Suppressor macrophage (primary cell): Measurements from ENCODE around the gene TANC1.
"Not testable (repeated sequence)": the region's sequence is repeated elsewhere in the genome, so short reads cannot be mapped to it uniquely, and the experiment has no call there.

Experiments used
- DNase-seq, 4 experiments: peaks; one replicate each; pipeline ENCODE4 v3.0.0-alpha.2; 2020 to 2022

Gene TANC1

DNA sequence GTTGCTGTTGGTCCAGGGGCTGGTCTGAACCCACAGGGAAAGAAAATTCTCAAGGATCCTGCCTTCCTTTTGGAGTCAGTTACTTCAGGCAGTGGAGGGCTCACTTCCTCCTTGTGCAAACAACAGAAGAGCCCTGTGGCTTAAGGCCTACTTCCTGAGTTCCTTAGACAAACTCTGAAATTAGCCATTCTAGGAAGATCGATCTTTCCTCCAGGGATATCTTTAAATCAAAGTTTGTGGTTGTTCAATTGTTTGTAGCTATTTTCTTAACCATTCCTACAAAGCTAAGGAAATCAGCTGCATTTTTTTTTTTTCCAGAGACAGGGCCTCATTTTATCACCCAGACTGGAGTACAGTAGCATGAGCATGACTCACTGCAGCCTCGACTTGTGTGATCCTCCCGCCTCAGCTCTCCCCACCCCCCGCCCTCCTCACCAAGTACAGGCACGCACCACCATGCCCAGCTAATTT is 156.0 kb downstream of the TANC1 start:
- DNase-seq: peak; percentile 64 to 83 (median 74)

DNA sequence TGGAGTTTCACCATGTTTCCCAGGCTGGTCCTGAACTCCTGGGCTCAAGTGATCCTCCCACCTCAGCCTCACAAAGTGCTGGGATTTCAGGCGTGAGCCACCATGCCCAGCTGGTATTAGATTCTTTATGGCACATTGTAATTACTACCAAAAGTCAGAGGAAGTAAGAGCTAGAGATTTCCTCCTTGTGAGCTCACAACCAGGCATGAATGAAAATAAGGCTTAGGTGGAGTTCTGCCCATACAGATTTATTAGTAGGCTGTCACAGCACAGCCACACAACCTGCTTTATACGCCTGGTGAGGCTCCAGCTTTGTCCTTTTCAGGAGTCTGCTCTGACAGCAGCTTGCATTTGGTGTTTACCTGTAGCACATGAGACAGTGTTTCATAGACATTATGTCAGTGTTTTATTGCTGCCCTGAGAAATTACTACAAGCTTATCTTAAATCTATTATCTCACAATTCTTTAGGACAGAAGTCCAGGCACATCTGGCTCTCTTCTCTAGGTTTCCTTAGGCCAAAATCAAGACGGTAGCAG is 156.6 kb downstream of the TANC1 start:
- peak; percentile 6 to 56 (median 37) for DNase-seq

DNA sequence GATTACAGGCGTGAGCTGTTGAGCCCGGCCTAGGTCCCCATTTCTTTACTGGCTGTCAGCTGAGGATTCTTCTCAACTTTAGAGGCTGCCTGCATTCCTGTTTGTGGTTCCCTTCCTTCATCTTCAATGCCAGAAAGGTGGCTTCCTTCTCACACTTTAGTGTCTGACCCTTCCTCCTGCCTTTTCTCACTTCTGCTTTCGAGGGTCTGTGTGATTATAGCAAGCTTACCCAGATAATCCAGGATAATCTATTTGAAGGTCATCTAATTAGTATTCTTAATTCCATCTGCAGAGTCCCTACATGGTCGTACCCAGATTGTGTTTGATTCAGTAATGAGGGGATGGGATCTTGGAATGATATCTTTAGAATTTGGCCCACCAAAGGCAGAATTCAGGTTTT is 157.4 kb downstream of the TANC1 start:
- no peak for DNase-seq

DNA sequence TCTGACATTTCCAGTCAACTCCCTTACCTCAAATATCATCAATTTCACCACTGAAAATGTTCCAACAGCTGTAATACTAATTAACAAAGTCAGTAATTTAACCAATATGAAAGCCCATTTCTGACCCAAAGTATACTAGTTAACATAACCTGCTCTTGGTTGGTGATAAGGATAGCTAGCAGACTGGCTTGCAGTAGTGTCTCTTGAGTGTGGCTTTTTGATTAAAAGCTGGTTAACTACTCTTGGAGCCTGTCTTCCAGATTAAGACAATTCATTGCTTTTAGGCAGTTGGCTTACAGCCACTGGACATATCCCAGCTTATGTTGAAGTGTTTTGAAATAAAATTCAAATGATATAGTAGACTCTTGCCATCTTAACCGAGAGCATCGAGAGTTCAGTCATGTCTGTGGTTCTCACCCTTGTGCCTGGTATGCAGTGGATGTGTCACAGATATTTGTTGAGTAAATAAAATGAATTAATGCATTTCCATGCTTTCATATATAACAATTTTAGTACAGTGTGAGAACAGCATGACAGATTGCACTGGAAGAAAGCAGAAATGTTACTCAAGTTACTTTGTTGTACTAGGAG is 158.1 kb downstream of the TANC1 start:
- no peak for DNase-seq

DNA sequence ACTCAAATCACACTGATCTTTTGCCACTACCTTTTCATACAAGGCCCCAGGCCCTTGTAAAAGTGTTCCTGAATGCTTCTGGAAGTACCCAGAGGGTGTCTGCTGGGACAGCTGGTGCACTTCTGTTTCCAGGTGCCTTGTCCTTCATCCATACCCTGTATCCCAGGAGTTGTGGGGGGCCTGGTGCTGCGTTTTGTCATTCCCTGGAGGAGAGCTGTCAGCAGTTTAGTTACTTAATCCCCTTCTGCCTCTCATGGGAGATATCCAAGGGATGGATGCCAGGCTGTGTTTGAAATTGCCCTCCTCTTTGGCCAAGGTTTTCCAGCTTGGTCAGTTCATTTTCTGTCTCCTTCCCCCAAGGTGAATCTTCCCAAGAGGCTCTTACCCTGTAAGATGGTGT is 159.8 kb downstream of the TANC1 start:
- no peak for DNase-seq

DNA sequence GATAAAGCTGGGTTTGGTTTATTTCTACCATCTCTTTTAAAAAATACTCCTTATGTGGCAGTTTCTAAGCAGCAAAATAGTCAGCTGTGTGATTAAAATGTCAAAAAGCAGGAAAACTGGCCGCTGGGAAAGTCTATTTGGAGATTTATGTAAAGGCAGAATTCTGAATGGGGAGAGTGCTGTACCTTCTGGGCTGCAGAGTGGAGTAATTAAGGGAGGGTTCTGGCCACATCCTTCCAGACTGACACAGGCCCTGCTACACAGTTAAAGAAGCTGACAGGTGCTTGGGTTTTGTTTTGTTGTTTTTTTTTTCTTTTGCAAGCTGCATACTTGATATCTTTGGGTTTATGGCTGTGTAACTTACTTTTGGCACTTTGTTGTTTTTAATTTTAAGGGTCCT is 160.8 kb downstream of the TANC1 start:
- no peak for DNase-seq

DNA sequence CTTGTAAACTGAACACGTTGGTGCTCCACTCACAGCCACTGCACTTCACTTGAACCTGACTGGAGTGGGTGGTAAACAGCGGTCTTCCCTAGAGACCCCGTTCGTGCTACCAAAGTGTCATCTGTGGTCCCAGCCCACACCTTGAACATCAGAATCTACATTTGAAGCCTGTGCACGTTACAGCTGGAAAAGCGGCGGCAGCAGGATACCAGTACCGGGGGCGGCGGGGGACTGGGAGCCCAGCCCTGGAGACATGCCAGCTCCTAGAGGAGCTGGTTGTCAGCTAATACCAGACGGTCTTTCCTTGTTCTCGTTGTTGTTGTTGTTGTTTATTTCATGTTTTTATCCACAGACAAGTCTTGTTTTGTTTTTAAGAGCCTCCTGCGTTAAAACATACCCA is 161.4 kb downstream of the TANC1 start:
- peak in 1 of 4 experiments; percentile 40 for DNase-seq

DNA sequence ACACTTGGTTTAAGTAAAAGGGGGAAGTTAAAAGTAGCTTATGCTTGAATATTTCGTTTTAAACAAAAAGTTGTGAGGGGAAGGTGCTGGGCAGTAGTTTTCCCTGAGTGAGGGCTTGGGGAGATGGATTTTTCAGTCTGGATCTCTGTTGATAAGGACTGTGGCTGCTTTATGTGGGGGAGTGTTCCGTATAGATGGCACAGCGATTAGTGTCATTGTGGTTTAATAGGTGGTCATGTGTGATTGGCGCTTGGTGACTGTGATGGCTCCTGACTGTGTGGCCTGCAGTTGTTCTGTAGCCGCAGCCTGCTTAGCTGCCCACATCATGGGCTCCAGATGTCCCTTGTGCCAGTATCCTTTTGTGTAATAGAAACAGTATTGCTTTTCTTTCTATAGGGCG is 161.9 kb downstream of the TANC1 start:
- peak in 3 of 4 experiments; percentile 34 to 52 (median 41) for DNase-seq

DNA sequence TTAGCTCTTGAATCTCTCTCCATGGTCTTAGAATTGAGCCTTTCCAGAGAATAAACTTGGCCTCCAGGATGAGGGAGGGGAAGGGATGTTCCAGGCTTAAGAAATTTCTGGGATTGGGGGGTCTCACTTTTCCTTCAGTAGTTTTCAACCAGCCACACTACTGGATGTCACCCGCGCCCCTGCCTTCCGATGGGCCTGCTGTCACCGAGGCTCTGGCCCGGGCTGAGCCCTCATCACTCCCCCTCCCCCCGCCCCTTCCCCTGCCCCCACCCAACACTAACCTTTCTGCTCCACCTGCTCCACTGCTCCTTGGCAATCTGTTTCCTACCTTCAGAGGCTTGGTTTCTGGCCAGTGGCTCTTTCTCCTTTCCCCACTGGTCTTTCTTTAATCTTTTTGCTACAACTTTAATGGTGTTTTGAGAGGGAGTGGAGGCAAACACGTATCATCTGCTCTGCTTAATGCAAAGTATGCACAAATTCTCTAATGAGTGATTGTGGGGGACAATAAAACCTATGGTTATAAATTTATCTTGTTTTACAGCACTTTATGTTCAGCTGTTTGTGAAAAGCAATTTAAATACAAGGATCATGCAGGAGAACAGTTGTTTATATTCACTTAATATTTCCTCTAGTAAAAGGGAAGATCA is 162.9 kb downstream of the TANC1 start:
- no peak for DNase-seq

DNA sequence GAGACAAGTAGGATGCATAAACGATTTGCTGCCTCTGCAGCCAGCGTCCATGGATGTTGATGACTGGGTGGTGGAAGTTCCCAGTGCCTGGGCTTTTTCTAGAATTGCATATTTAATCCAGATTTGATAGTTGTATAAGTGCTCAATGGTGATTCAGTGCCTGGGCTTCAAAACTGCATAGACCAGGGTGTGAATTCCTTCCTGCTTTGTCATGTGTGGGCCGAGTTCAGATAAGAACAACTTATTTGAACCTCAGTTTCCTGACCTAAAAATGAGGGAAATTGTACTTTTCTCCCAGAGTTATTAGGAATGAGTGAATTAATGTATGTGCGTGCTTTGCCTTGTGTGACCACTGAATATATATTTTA is 163.5 kb downstream of the TANC1 start:
- DNase-seq: peak in 3 of 4 experiments; percentile 29 to 32 (median 31)

DNA sequence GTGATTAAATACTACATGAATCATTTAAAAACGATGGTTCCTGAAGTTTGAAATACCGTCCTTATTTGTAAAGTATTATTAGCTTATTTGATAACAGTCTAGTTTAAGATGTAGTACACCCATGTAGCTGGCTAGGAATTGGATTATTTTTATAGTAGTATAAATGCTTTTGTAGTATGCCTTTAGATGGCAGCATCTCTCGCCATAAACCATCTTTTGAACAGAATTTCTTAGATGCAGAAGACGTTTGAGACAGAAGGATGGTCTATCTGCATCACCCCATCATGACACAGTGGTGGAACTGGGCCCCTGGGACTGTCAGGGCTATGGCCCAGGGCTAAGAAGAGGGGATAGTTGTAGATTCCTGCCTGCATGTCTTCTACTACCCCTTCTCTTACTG is 165.4 kb downstream of the TANC1 start:
- no peak for DNase-seq

DNA sequence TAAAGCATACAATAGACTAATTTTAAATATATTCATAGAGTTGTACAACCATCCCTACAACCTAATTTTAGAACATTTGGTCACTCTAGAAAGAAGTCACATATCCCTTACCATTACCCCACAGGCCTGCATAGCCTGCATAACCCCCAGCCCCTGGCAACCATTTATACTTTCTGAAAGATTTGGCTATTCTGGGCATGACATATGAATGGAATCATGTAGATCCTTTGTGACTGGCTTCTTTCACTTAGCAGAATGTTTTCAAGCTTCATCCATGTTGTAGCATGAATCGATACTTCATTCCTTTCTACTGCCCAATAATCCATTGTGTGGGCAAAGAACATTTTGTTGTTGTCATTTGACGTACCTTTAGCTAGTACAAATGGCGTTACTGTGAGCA is 166.5 kb downstream of the TANC1 start:
- no peak for DNase-seq

DNA sequence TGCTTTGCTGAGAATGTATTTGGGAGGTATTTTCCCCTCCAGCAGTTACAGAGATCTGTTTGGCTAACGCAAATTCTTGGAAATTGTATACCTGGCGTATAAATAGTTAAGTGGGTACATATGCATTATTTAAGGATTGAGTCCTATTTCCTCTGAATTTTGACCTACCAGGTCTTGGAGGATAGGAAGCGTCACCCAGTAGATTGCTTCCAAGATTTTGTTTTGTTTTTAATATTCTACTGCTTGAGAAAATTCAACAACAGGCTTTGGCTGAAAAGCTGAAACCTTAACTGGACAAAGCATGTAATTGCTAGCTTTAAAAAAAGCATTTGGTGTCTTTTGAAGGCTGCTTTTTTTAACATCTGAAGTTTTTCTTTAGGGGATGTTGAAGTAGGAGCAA is 168.0 kb downstream of the TANC1 start:
- DNase-seq: no peak

DNA sequence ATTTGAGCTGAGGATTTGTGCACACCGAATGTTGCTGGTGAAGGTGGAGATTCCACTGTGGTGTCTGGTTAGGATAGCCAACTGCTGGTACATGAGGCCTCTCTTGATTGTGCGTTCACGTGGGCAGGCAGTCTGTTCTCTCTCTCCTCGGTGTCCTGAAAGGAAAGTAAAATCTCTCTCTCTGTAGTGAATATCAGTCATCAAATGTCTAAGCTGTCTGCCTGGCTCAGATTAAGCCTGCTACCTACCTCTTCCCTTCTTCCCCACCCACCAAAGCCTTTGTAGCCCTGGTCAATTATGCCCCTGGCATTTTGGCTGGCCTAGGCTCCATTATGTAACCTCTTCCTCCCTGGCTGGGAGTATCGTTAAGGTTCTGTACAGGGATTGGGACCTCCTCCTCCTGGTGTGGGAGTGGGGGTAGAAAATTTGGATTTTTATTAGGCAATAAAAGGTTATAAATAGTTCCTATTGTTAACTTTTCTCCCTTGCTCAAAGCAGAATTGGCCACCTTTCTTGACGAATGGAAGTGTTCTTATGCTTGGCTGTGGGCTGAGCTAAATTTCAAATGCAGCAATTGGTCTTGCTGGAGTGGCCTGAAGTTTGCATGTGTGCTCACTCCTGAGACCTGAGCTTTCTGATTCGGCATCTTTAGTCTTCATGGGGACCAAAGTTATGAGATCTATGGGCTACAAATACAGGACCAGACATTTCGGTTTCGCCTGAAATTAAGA is 169.2 kb downstream of the TANC1 start:
- DNase-seq: no peak

DNA sequence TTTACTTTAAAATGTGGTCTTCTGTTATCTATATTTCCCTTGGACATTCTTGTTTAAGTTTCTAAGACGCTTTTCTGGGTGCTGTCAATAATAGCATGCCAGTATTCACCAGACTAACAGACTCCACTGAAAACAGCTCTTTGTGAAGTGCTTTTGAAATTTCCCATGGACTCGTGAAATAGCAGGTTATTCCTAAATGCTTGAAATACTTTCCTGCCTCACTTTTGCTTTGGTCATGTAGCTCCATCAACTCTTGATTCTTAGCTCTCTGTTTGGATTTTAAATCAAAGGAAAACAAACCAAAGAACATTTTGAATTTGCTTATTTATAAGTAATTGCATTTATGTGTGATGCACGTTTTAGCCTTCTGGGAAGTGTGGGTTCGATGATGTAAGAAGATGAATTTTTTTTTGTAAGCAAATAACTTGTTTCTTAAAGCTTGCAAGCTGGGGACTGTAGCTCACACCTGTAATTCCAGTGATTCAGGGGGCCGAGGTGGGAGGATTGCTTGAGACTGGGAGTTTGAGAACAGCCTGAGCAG is 170.3 kb downstream of the TANC1 start:
- no peak for DNase-seq

DNA sequence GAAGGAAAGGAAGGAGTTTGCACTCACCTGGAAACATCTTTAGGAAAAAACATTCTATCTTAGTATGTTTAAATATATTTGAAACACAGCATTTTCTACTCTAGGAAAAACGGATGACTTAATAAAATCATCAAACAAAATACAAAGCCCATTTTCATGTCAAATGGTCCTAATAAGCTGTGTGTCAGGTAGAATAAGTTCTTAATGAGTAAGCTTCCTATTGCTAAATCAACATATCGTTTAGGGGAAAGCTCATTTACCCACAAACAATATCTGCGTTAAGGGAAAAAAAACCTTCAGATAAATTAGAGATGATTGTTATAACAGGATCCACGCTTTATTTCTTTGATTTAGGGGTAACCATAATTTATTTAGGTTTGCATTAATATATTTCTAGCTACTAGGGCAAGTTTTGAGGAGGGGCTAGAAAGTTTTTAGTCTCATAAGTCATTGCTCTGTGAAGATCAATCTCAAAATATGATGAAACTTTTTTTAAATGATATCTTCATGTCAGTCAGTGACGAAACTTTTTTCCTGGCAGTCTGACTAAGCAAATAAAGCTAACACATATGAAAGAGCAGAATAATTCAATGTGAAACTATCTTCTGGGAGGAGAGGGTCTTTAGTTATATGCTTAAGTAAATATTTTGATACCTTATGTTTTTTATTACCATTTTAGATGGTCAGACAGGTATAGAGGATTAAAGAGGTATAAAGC is 170.9 kb downstream of the TANC1 start:
- DNase-seq: no peak

DNA sequence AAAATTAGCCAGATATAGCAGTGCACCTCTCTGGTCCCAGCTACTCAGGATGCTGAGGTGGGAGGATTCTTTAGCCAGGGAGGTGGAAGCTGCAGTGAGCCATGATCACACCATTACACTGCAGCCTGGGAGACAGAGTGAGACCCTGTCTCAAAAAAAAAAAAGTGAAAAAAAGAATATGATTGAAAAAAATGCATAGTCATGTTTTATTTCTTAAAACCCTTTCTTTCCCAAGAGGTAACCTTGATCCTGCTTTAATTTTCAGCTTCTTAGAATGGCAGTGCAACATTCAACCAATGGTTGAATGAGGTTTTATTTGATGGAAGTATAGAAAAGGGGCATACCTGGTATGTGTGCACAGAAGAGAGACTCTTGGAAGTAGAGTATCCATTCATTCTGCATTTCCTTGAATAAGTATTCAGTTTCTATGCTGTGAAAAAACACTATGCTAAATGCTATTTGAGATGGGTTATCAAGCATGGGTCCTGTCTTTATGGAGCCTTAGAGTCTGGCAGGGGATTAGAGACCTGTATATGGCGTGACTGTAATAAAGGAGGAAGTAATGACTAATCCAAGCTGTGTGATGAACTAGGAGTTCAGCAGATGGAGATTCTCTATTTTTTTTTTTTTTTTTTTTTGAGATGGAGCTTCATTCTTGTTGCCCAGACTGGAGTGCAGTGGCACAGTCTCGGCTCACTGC is 171.8 kb downstream of the TANC1 start:
- peak in 3 of 4 experiments; percentile 35 to 77 (median 70) for DNase-seq

DNA sequence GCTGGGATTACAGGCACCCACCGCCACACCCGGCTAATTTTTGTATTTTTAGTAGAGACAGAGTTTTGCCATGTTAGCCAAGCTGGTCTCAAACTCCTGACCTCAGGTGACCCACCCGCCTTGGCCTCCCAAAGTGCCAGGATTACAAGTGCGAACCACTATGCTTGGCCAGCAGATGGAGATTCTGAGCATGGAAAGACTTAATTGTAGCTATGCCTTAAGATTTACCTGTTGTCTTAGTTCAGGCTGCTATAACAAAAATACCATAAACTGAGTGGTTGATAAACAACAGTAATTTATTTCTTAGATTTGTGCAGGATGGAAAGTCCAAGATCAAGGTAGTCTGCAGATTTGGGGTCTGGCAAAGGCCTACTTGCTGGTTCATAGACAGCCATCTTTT is 172.4 kb downstream of the TANC1 start:
- DNase-seq: not testable (repeated sequence)

DNA sequence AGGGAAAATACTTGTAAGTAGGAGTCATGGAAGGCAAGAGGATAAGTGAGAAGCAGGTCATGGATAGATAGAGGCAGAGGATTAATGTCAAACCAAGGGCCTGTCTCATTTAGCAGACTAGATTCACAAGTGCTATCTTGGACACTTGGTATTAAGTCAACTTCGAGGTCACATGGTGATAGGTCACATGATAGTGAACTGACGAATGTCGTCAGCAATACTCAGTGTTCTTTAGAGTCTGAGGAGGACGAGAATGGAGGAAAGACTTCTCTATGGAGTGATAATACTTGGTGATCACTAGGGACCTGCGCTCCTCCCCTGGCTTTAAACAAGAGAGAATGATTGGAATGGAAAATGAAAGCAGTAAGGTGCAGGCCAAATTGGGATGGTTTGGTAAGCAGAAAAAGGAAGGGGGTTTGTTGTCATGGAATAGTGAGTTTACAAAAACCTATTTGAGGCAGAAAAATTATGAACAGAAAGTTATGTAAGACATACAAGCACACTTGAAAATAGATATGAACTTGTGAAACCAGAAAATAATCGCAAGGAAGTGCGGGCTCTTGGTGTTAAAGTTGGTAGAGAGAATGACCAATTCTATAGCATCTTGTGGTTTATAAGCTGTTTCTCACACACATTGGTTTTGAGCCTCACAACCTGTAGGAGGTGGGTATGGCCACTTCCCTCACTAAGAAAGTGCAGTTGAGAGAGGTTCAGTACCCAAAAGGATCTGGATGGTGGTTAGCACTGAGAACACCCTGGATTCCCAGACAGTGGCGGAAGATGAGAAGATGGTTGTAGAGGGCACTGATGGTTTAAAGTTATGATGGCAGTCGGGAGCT is 176.6 kb downstream of the TANC1 start:
- DNase-seq: no peak

DNA sequence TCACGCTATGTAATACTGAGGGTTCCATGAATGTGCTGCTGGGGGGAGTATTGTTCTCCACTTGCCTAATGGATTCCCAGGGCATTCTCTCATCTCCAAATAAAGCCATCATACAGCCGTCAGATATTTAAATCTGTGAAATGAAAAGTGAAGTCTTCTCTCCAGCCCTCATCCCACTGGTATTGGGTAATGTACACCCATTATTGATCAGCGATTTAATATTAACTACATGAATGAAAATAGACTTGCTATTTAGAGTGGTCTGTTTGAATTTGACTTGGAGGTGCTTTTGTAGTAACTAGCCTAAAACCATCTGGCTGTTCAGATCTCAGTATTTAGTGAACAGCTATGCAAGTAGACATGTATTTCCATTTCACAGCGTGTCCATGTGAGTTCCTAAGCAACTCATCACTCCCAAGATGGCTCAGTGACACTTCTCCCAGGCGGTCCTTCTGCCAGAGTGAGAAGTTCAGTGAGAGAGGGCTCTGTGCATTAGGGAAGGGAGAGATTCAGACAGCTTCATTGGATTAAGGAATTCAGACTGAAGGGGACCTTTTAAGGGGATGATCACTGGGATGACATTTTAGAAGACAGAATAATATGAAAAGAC is 177.4 kb downstream of the TANC1 start:
- DNase-seq: no peak
